Left lung (tissue), 10 donors: Measurements from ENCODE around the gene POC1A. TPM values are rescaled to one million over a fixed set of nuclear protein-coding genes. Genes with fewer than 3 reads are reported as not detected.

Experiments
- ATAC-seq: fragments of 200-7000 bp; cut with Tn5 transposase; one replicate; pipeline ENCODE4 v1.9.1; 2020; ENCODE audit warnings: moderate library complexity
- DNase-seq, 4 donors: peaks; one replicate each; pipeline ENCODE4 v3.0.0-alpha.2; 2013 to 2020
- H3K27ac ChIP-seq, 2 donors: fragments of 200-600 bp; sonication (generic) in 1 of 2; one replicate each; pipeline versions ENCODE4 v1.5.0 to v1.8.0; 2020 to 2021
- H3K27me3 ChIP-seq, 2 donors: fragments of 200-600 bp; sonication (generic) in 1 of 2; one replicate each; pipeline versions ENCODE4 v1.5.0 to v1.8.0; 2020 to 2021
- H3K36me3 ChIP-seq, 2 donors: fragments of 200-600 bp; sonication (generic) in 1 of 2; one replicate each; pipeline versions ENCODE4 v1.5.0 to v1.8.0; 2020 to 2021
- H3K4me1 ChIP-seq, 2 donors: fragments of 200-600 bp; one replicate each; pipeline ENCODE4 v1.8.0; 2021
- H3K4me3 ChIP-seq, 2 donors: fragments of 200-600 bp; sonication (generic) in 1 of 2; one replicate each; pipeline versions ENCODE4 v1.5.0 to v1.8.0; 2020 to 2021; ENCODE audit warnings: mild to moderate bottlenecking in 1 of 2
- H3K9me3 ChIP-seq, 2 donors: fragments of 200-600 bp; sonication (generic) in 1 of 2; one replicate each; pipeline versions ENCODE4 v1.5.0 to v1.8.0; 2020 to 2021
- intact Hi-C, 2 donors: fragments of 100-400 bp; cut with DNase I; formaldehyde crosslinking; loops; one replicate each; pipeline versions ENCODE4 v1.11.2 to v1.14.2; 2022
- polyA plus RNA-seq, 6 donors: library from polyadenylated mRNA; unstranded; fragments of 120-200 nt; gene quantifications; one replicate each; pipeline ENCODE4 v1.2.1, GENCODE V29; 2013; ENCODE audit not compliant: insufficient read length in 6 of 6
- total RNA-seq, 2 donors: library from RNA; stranded (reverse); fragmentation: NEBNext Ultra II Directional; extraction: Animal tissue kit (Norgen Biotek cat#: 25700); gene quantifications; one replicate each; pipeline ENCODE4 v1.2.1, GENCODE V29; 2021
- TF ChIP-seq, protein P1 (sequence below), 2 donors: fragments of 200-600 bp; sonication (generic) in 1 of 2; IDR thresholded peaks; one replicate each; pipeline versions ENCODE4 v1.5.0 to v1.8.0; 2021; ENCODE audit warnings: antibody characterized with exemption in 2 of 2
- donor health status: DM: no; HTN: yes; CAD: no.
- donor health status: DM: no; HTN: no; CAD: no.

POC1A gene
- total and polyA plus RNA-seq, 8 donors, result 5.3 to 16.5 (median 8.3) TPM

DNA sequence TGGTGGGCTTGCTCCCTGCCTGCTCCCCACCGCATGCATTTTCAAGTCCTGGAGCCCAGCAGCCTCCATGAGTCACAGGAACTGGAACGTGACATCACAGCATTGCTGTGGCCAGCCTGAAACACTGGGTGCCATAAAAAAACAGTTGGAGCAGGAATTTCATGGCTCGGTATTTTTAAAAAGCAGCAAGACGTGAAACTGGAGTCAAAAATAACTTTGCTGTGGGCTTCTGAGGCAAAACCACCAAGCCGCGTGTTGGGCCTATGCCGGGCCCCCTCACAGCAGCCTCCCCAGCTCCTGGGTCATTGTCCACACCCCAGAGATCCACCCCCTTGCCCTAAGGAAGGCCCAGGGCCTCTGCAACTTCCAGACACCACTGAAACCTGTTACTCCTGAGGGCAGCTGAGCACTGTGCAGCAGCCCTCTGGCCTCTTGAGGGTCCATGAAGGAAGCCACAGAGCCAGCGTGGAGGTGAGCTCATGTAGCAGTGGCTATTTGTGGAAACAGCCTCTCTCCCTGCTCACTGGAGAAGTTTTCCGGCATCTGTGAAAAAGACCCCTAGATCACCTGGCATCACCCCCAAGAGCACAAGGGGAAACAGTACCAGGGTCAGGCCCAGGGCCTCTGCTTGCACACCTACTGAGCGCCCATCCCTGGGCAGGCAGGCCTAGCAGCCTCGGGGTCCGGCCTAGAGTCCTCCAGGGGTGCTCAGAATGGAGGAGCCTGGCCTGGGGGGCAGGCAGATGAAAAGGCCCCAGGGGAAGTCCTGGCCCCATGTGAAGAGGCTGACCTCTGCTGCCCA, 63.9 kb downstream of the POC1A start:
- intact Hi-C loops, result no loop called here

DNA sequence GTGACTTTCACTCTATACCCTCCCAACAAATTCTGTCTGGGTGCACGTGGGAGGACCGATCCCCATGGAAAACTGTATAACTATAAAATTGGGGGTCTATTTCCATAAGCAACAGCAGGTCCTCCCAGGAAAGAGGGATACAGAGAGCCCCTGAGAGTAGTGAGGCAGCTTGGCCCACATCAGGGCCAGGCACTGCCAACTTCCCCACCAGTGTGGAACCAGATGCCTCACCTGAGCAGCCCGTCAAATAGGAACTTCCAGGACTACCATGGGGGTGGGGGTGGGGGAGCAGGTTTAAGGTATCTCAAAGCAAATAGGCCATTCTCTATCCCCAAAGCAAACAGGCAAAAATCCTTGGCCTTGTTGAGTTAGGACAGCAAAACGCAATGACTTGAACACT, 64.5 kb downstream of the POC1A start:
- DNase-seq (peak in 1 of 4 donors; percentile 9), ATAC-seq (no peak)
- peaks cover 16 to 41% of the 10 kb centered on the region in 2 donors for H3K4me1 ChIP-seq

More for the DNA sequence above, 63.9 kb downstream of the POC1A start:
- no peak overlapping the region for H3K4me3 ChIP-seq
- no peaks in the 10 kb centered on the region for H3K36me3 ChIP-seq
- TF ChIP-seq, protein P1, sequence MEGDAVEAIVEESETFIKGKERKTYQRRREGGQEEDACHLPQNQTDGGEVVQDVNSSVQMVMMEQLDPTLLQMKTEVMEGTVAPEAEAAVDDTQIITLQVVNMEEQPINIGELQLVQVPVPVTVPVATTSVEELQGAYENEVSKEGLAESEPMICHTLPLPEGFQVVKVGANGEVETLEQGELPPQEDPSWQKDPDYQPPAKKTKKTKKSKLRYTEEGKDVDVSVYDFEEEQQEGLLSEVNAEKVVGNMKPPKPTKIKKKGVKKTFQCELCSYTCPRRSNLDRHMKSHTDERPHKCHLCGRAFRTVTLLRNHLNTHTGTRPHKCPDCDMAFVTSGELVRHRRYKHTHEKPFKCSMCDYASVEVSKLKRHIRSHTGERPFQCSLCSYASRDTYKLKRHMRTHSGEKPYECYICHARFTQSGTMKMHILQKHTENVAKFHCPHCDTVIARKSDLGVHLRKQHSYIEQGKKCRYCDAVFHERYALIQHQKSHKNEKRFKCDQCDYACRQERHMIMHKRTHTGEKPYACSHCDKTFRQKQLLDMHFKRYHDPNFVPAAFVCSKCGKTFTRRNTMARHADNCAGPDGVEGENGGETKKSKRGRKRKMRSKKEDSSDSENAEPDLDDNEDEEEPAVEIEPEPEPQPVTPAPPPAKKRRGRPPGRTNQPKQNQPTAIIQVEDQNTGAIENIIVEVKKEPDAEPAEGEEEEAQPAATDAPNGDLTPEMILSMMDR (IDR thresholded peaks at IDR 0.05), result no peak
- ATAC-seq (peak; percentile 27), DNase-seq (peak in 1 of 4 donors; percentile 71)
- no peaks in the 10 kb centered on the region for H3K9me3 ChIP-seq
- H3K27me3 ChIP-seq, result no peaks in the 10 kb centered on the region
- peak overlapping the region; percentile 53 to 87 for H3K27ac ChIP-seq
- peaks cover 16 to 41% of the 10 kb centered on the region in 2 donors for H3K4me1 ChIP-seq

DNA sequence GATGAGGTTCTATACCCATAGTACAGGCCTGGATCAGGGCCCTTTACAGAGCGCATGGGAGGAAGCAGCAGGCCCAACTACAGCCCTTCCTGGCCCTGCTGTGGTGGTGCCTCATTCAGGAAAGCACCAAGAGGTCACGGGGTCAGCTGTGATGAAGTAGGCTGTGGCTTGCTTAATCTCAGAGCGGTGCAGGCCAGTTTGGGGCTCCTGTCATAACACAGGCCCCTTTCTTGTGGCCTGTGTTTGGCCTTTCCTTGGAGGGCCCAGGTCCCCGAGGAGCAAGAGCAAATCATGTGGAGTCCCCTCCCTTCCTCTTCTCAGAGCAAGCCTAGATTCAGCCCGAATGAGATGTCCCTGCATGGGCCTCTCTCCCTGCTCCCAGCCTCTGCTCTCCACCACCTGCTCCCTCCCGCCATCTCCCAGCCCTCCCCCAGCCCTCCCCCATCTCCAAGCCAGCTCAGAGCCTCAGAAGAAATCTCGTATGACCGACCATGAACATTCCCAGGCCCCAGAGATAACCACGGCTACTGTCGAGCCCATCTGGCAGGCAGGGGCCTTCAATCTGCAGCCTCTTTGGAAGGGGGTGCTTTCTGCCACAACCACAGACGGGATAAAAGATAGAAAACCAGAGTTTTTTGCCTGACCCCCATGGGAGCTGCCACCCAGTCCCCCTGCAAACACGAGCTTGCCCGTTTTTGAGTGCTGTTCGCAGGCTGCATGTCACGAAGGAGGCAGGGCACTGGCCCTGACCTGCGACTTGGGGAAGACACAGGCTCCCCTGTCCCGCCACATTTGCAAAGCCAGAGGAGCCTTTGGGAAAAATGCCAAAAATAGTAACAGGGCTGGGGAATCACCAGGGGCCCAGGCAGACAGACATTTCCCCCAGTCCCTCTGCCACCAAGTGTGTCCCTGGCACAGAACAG, 65.5 kb downstream of the POC1A start:
- ATAC-seq (peak; percentile 46), DNase-seq (peak in 2 of 4 donors; percentile 55 to 63)
- H3K4me3 ChIP-seq, result no peak overlapping the region
- no peaks in the 10 kb centered on the region for H3K27me3 ChIP-seq
- H3K27ac ChIP-seq, result peak overlapping the region in 1 of 2 donors; percentile 48
- intact Hi-C loops, result no loop called here
- H3K36me3 ChIP-seq, result no peaks in the 10 kb centered on the region
- TF ChIP-seq, protein P1 (IDR thresholded peaks at IDR 0.05), result no peak
- no peaks in the 10 kb centered on the region for H3K9me3 ChIP-seq
- H3K4me1 ChIP-seq, result peaks cover 16 to 41% of the 10 kb centered on the region in 2 donors

More for the DNA sequence above, 64.5 kb downstream of the POC1A start:
- Histone ChIP-seq H3K27me3 (no peaks in the 10 kb centered on the region), H3K4me3 (no peak overlapping the region), H3K9me3 (no peaks in the 10 kb centered on the region), H3K36me3 (no peaks in the 10 kb centered on the region), H3K27ac (peak overlapping the region in 1 of 2 donors; percentile 87)
- TF ChIP-seq, protein P1 (IDR thresholded peaks at IDR 0.05), result no peak
- intact Hi-C loops, result no loop called here

DNA sequence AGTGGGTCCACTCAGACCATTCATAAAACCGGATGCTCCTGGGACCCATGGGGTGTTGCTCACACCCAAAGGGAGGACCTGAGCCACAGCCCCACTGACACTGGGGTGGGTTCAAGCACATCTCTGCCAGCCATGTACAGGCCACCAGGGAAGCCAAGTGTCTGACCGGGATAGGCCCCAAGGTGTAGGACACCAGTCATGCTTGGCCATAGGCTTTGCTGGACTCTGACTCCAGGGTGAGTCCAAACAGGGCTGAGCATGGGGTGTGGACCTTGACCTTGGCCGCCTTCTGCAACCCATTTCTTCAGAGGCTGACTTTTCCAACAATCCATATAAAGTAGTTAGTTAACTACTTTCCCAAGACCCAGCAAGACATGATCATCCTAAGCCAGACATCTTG, 66.5 kb downstream of the POC1A start:
- no peaks in the 10 kb centered on the region for H3K9me3 ChIP-seq
- TF ChIP-seq, protein P1 (IDR thresholded peaks at IDR 0.05), result no peak
- H3K4me1 ChIP-seq, result peaks cover 16 to 41% of the 10 kb centered on the region in 2 donors
- DNase-seq, result peak in 2 of 4 donors; percentile 27
- intact Hi-C loops, result no loop called here
- ATAC-seq, result no peak
- H3K36me3 ChIP-seq, result no peaks in the 10 kb centered on the region
- no peaks in the 10 kb centered on the region for H3K27me3 ChIP-seq
- no peak overlapping the region for H3K4me3 ChIP-seq
- H3K27ac ChIP-seq, result peak overlapping the region in 1 of 2 donors; percentile 48
